Stimulated activated CD4-positive, alpha-beta T cell treated with anti-CD3 and anti-CD28 coated beads, Interleukin-4, amount 100 ng/mL, for 48 hours (primary cell): ENCODE results near the gene SHISA9.
"Not testable (repeated sequence)": the region's sequence is repeated elsewhere in the genome, so short reads cannot be mapped to it uniquely, and the experiment has no call there.

ENCODE experiments used
- DNase-seq, 2 donors: peaks; one replicate each; pipeline ENCODE4 v3.0.0-alpha.2; 2020; ENCODE audit warnings: low read depth in 2 of 2

SHISA9 gene

GRCh38 chr16:12901597-12902461 lies at the start of gene SHISA9:
TSS of gene SHISA9 (plus strand) at chr16:12901598.
- DNase-seq = no peak

DNA sequence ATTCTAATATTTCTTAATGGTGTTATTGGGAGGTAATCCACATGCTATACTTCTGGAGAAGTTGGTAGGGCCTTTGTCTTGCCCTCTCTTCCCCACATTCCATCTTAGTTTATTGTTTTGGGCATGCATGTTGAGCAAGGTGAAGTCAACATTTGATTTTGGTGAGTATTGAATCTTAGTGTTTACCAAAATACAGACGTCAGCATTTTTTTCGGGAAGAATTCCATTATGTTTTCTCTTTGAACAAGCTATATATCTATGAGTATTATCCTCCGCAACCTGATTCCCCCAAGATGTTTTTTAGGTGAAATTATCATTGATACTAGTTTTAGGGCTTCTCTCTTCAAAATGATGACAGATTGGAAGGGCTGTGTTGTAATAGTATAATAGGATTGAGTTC lies 47.4 kb upstream of the SHISA9 start:
- DNase-seq = no peak

GRCh38 chr16:12857435-12857834 lies 44.0 kb upstream of the SHISA9 start:
- not testable (repeated sequence) for DNase-seq

DNA sequence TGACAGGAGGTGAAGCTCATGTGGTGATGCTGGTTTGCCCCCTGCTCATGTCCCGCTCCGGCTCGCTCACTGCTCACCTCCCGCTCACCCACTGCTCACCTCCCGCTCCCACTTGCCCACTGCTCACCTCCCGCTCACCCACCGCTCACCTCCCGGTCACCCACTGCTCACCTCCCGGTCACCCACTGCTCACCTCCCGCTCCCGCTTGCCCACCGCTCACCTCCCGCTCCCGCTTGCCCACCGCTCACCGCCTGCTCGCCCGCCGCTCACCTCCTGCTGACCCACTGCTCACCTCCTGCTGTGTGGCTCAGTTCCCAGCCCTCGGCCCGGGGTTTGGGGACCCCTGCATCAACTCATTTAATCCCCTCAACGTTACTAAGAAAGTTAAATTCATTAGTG lies 39.1 kb upstream of the SHISA9 start:
- DNase-seq = no peak

GRCh38 chr16:12862941-12863340 lies 38.5 kb upstream of the SHISA9 start:
- no peak for DNase-seq

DNA sequence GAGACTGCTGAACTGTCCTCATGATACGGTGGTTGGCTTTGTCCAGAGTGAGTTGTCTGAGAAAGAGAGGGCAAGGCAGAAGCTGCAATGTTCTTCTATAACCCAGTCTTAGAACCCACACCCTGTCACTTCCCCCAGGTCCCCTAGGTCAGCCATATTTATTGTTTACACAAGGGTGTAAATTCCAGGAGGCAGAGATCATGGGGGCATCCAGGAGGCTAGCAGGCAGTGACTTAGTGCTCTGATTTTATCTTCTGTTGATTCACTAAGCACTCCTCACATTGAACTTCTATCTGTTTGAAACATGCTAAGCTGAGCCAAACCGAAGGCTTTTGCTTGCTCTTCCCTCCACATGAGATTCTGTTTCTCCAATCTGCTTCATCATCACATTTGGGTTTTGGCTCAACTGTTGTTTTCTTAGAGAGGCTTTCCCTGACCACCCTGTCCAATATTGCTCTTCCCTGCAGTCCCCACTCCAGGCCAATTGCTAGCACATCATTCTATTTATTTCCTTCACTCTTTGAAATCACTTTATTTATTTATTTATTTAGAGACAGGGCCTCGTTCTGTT lies 34.3 kb upstream of the SHISA9 start:
- no peak for DNase-seq

- DNase-seq = no peak
Measured at GRCh38 chr16:12868169-12868568, 33.2 kb upstream of the SHISA9 start.

- no peak for DNase-seq
Measured at GRCh38 chr16:12868788-12869187, 32.6 kb upstream of the SHISA9 start.

- no peak for DNase-seq
Measured at GRCh38 chr16:12869698-12870427, 31.5 kb upstream of the SHISA9 start.

- DNase-seq = no peak
Measured at GRCh38 chr16:12871784-12872183, 29.6 kb upstream of the SHISA9 start.

GRCh38 chr16:12874186-12874585 lies 27.2 kb upstream of the SHISA9 start:
- DNase-seq = no peak

DNA sequence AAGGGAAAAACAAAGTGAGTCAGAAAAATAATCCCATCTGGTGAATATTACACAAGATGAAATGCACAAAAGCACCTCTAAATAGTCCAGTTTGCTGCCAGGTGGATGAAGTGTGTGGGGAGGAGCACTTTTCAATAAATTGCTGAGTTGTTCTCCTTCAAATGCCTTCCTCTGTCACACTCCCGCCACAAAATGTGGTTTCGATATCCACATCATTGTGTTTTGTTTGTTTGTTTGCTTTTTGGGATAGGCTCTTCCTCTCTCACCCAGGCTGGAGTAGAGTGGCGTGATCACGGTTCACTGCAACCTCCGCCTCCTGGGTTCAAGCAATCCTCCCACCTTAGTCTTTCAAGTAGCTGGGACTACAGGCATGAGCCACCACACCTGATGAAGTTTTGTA lies 24.6 kb upstream of the SHISA9 start:
- DNase-seq = no peak

DNA sequence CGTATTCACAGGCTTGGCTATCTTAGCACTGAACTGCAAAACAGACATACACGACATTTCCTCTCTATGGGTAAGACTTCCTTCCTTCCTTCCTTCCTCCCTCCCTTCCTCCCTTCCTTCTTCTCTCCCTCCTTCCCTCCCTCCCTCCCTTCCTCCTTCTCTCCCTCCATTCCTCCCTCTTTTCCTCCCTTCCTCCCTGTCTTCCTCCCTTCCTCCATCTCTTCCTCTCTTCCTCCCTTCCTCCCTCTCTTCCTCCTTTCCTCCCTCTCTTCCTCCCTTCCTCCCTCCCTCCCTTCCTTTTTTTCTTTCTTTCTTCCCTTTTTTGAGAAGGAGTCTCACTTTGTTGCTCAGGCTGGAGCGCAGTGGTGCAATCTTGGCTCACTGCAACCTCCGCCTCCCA lies 22.4 kb upstream of the SHISA9 start:
- no peak for DNase-seq

DNA sequence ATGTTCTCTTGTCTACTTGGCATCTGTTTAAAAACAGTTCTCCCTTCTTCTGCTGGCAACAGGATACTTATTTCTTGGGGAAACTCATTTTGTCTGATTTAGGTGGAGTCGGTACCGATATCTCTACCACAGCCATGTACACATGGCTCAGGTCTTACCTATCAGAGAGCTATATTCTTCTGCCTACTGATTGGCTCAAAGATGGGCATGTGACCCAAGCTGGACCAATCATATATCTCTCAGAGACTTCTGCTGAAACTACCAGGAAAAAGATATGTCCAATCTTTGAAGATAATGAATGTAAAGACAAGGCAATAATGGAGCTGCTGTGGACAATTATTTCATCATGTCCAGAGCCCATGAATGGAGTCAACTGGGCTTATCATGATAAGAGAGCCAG lies 21.6 kb upstream of the SHISA9 start:
- DNase-seq = no peak

GRCh38 chr16:12881182-12881581 lies 20.2 kb upstream of the SHISA9 start:
- DNase-seq = no peak

DNA sequence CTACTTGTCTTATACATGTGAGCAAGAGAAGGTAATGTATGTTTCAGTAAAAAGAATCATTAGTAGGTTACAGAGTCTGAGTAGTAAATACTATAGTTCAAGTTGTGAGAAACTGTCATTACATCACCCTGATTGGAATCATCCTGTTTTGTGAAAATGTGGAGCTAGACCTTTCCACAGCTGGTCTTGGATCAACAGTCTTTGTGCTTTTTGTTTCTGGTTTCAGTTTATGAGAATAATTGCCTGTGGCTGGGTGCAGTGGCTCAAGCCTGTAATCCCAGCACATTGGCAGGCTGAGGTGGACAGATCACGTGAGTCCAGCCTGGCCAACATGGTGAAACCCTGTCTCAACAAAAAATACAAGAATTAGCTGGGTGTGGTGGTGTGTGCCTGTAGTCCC lies 19.7 kb upstream of the SHISA9 start:
- DNase-seq = no peak

GRCh38 chr16:12885742-12886141 lies 15.7 kb upstream of the SHISA9 start:
- DNase-seq = no peak

DNA sequence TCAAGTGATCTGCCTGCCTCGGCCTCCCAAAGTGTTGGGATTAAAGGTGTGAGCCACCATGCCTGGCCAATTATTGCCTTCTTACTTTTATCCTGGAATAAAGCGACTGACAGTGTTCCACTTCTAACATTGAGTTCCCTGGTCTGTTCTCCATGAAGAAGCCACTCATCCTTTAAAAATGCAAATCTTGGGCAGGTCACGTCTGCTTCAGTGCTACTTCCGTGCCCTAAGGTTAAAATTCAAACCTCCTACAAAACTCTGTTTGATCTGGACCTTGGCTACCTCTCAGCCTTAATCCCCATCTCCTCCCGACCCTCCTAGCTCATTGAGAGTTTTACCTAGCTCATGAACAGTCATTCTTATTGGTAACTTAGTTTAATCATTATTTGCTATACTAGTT lies 9.6 kb upstream of the SHISA9 start:
- no peak for DNase-seq

DNA sequence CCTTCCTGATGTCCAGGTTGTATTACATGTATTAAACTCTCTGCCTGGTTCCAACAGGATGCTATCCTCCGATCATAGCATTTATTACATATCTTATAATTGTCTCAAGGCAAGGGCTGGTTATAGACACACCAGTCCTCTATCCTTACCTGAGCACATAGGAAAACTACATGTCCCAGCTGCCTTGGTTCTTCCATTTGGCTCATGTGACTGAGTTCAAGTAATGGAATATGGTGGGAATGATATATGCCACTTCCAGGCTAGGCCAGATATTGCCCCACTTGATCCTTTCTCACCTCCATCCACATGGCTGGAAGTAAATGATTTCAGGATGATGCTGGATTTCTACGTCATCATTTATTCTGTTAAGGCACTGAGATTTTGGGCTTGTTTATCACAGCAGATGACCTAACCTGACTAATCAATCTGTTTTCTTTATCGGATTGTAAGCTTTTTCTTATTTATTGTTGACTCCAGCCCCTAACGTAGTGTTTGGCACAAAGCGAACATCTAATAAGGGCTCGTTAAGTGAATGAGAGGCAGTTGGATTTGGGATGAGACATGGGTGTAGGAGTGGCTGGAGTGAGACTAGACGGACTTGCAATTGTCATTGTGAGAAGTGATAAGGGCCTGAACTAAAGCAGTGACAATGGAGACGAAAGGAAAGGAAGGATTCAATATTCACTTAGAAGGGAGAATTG lies 8.2 kb upstream of the SHISA9 start:
- no peak for DNase-seq

DNA sequence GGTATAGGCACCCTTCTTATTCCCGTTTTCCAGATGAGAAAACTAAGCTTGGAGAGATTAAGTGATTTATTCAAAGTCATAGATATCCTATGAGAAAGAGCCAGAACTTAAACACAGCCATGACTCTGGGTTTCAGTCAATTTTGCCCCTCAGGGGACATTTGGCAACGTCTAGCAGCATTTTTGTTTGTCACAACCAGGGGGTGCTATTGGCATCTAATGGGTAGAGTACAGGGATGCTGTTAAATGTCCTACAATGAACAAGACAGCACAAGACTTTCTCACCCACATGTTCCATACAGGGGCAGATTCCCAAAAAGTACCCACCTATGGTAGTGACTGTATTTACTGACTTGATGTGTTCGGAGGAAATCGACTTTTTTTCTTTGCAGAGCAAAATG lies 4.8 kb upstream of the SHISA9 start:
- DNase-seq = no peak

GRCh38 chr16:12898551-12898950 lies 2.8 kb upstream of the SHISA9 start:
- DNase-seq = no peak

GRCh38 chr16:12899529-12900143 lies 1.8 kb upstream of the SHISA9 start:
- DNase-seq = no peak
